ENCODE measurements around the gene OR5K1. TPM values are rescaled to one million over a fixed set of nuclear protein-coding genes. Genes with fewer than 3 reads are reported as not detected.

Gene OR5K1
- total RNA-seq, 6 experiments from 2014 or later: not detected

DNA sequence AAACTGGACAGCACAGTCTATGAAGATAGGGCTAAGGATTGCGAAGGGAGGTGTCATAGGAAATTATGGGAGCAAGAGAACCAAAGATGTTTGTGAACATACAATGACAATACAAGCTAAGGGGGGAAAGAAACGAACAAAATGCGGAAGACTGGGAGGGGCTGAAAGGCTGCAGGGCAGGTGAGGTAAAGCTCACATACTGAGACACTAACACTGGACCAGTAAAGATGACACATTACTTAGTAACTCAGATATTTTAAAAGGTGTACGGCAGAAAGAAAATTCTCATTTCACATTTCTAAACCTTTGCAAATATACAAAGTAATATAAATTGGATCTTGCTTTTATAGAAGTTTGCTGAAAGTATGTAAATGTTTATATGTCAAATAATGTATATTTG lies 49.6 kb downstream of the OR5K1 start:
- no peak for DNase-seq
- TF ChIP-seq, protein P1, sequence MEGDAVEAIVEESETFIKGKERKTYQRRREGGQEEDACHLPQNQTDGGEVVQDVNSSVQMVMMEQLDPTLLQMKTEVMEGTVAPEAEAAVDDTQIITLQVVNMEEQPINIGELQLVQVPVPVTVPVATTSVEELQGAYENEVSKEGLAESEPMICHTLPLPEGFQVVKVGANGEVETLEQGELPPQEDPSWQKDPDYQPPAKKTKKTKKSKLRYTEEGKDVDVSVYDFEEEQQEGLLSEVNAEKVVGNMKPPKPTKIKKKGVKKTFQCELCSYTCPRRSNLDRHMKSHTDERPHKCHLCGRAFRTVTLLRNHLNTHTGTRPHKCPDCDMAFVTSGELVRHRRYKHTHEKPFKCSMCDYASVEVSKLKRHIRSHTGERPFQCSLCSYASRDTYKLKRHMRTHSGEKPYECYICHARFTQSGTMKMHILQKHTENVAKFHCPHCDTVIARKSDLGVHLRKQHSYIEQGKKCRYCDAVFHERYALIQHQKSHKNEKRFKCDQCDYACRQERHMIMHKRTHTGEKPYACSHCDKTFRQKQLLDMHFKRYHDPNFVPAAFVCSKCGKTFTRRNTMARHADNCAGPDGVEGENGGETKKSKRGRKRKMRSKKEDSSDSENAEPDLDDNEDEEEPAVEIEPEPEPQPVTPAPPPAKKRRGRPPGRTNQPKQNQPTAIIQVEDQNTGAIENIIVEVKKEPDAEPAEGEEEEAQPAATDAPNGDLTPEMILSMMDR (IDR thresholded peaks at IDR 0.05): no peak
- no peak overlapping the region for H3K27ac Mint-ChIP-seq
- H3K9me3 Mint-ChIP-seq: no peaks in the 10 kb centered on the region
- H3K4me3 Mint-ChIP-seq: no peak overlapping the region
- peaks cover 11% of the 10 kb centered on the region; the same call in 1 of the 2 replicates for H3K4me1 Mint-ChIP-seq (ENCODE audit: low read depth)
- H3K36me3 Mint-ChIP-seq (ENCODE audit: low read depth): peaks cover 10% of the 10 kb centered on the region; the same call in 1 of the 2 replicates
- peaks cover 1% of the 10 kb centered on the region; the same call in 1 of the 2 replicates for H3K27me3 Mint-ChIP-seq (ENCODE audit: insufficient read depth)

DNA sequence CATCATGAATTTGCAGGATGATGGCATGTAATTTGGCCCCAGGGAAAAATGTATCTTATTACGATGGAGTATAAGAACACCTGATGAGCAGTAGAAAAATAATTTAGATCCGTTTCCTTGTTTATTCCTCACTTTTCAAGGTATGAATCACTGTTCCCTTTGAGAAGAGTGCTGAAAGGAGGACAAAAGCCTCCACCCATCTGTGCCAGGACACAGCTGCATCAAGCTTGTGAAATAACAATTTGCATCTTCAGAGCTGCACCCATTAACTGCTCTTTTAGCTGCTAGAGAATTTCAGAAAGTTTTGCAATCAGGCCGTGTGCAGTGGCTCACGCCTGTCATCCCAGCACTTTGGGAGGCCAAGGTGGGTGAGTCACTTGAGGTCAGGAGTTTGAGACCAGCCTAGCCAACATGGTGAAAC lies 50.1 kb downstream of the OR5K1 start:
- Mint-ChIP-seq H3K27ac (no peak overlapping the region), H3K27me3 (ENCODE audit: insufficient read depth) (peaks cover 1% of the 10 kb centered on the region; the same call in 1 of the 2 replicates), H3K4me1 (ENCODE audit: low read depth) (peaks cover 11% of the 10 kb centered on the region; the same call in 1 of the 2 replicates), H3K9me3 (no peaks in the 10 kb centered on the region), H3K4me3 (no peak overlapping the region), H3K36me3 (ENCODE audit: low read depth) (peaks cover 10% of the 10 kb centered on the region; the same call in 1 of the 2 replicates)
- TF ChIP-seq, protein P1 (IDR thresholded peaks at IDR 0.05): no peak
- no peak for DNase-seq

- peaks cover 10% of the 10 kb centered on the region; the same call in 1 of the 2 replicates for H3K36me3 Mint-ChIP-seq (ENCODE audit: low read depth)
- no peak overlapping the region for H3K27ac Mint-ChIP-seq
- peaks cover 11% of the 10 kb centered on the region; the same call in 1 of the 2 replicates for H3K4me1 Mint-ChIP-seq (ENCODE audit: low read depth)
Observed at GRCh38 chr3:98513736-98514135, 50.7 kb downstream of the OR5K1 start.

GRCh38 chr3:98514948-98515347 lies 51.9 kb downstream of the OR5K1 start:
- H3K9me3 Mint-ChIP-seq: no peaks in the 10 kb centered on the region
- H3K4me1 Mint-ChIP-seq (ENCODE audit: low read depth): peaks cover 20% of the 10 kb centered on the region
- H3K36me3 Mint-ChIP-seq (ENCODE audit: low read depth): peaks cover 10% of the 10 kb centered on the region; the same call in 1 of the 2 replicates
- H3K27ac Mint-ChIP-seq: no peak overlapping the region
- DNase-seq: no peak
- H3K4me3 Mint-ChIP-seq: no peak overlapping the region
- TF ChIP-seq, protein P1 (IDR thresholded peaks at IDR 0.05): no peak
- H3K27me3 Mint-ChIP-seq (ENCODE audit: insufficient read depth): peaks cover 1% of the 10 kb centered on the region; the same call in 1 of the 2 replicates

More at GRCh38 chr3:98513736-98514135, 50.7 kb downstream of the OR5K1 start:
- Mint-ChIP-seq H3K4me3 (no peak overlapping the region), H3K9me3 (no peaks in the 10 kb centered on the region), H3K27me3 (ENCODE audit: insufficient read depth) (peaks cover 1% of the 10 kb centered on the region; the same call in 1 of the 2 replicates)
- TF ChIP-seq, protein P1 (IDR thresholded peaks at IDR 0.05): no peak
- no peak for DNase-seq

- TF ChIP-seq, protein P1 (IDR thresholded peaks at IDR 0.05): no peak
- Mint-ChIP-seq H3K4me3 (no peak overlapping the region), H3K9me3 (no peaks in the 10 kb centered on the region), H3K4me1 (ENCODE audit: low read depth) (peaks cover 32% of the 10 kb centered on the region), H3K36me3 (ENCODE audit: low read depth) (peaks cover 18% of the 10 kb centered on the region; the same call in 1 of the 2 replicates), H3K27me3 (ENCODE audit: insufficient read depth) (peaks cover 1% of the 10 kb centered on the region; the same call in 1 of the 2 replicates), H3K27ac (no peak overlapping the region)
- no peak for DNase-seq
Observed at GRCh38 chr3:98518816-98519215, 55.8 kb downstream of the OR5K1 start.
